ENCODE data around the gene FZD7.

GRCh38 chr2:202037086-202037485, 3.4 kb downstream of the FZD7 start:
- TF ChIP-seq CTCF (conservative IDR thresholded peaks at IDR 0.05; ENCODE audit: low read depth, low read length) (no peak), EZH2 (IDR thresholded peaks at IDR 0.05; ENCODE audit: low read length, unreplicated experiment) (no peak)

All from PC-3 (cell line).